Common myeloid progenitor, CD34-positive (primary cell): ENCODE results near the gene TSPAN17.

ENCODE experiments used
- CTCF ChIA-PET: fragments of 350-600 bp; sonication (Branson Sonifier 250); formaldehyde crosslinking; loops from one replicate; lab custom pipeline; 2021; ENCODE audit warnings: antibody characterized with exemption; lab: Charles Lee
- POLR2A ChIA-PET: fragments of 350-600 bp; sonication (Branson Sonifier 250); formaldehyde crosslinking; loops from one replicate; lab custom pipeline; 2021; ENCODE audit warnings: antibody characterized with exemption; lab: Charles Lee
- DNase-seq, 3 donors: peaks; one replicate each; pipeline versions ENCODE4 v3.0.0 to v3.0.0-alpha.2; 2013
- H3K27ac ChIP-seq, 2 experiments: 1 replicate in 1 of 2; 2 replicates in 1 of 2; pipeline ENCODE4 v1.7.0; 2013; ENCODE audit warnings: inconsistent platforms in 2 of 2, low read length in 2 of 2, mild to moderate bottlenecking in 2 of 2, low read depth in 1 of 2, moderate library complexity in 1 of 2; ENCODE audit not compliant: severe bottlenecking in 2 of 2, insufficient read depth in 1 of 2, poor library complexity in 1 of 2
- H3K27me3 ChIP-seq, 5 experiments: replicated peaks in 2 of 5; 1 replicate in 3 of 5; 2 replicates in 2 of 5; pipeline versions ENCODE4 v1.6.1 to v1.7.0; 2013; ENCODE audit warnings: low read length in 4 of 5, mild to moderate bottlenecking in 2 of 5, moderate library complexity in 2 of 5, inconsistent platforms in 1 of 5; ENCODE audit not compliant: insufficient read depth in 5 of 5, control insufficient read depth in 4 of 5
- H3K36me3 ChIP-seq, 4 experiments: 1 replicate in 2 of 4; 2 replicates in 2 of 4; pipeline versions ENCODE4 v1.6.1 to v1.7.0; 2013; ENCODE audit warnings: low read length in 3 of 4, control low read depth in 1 of 4, mild to moderate bottlenecking in 1 of 4; ENCODE audit not compliant: control insufficient read depth in 4 of 4, insufficient read depth in 4 of 4
- H3K4me1 ChIP-seq, 4 experiments: 1 replicate in 3 of 4; 2 replicates in 1 of 4; pipeline versions ENCODE4 v1.6.1 to v1.7.1; 2013; ENCODE audit warnings: low read length in 3 of 4, mild to moderate bottlenecking in 3 of 4, control low read depth in 1 of 4, inconsistent platforms in 1 of 4, moderate library complexity in 1 of 4; ENCODE audit not compliant: control insufficient read depth in 4 of 4, insufficient read depth in 4 of 4; ENCODE audit errors: control extremely low read depth in 1 of 4
- H3K4me3 ChIP-seq, 7 experiments: 1 replicate in 4 of 7; 2 replicates in 3 of 7; pipeline versions ENCODE4 v1.5.1 to v1.7.0; 2013; ENCODE audit warnings: mild to moderate bottlenecking in 7 of 7, low read length in 6 of 7, moderate library complexity in 6 of 7, inconsistent platforms in 2 of 7, low read depth in 2 of 7, control low read depth in 1 of 7; ENCODE audit not compliant: insufficient read depth in 4 of 7, control insufficient read depth in 1 of 7; ENCODE audit errors: extremely low read depth in 1 of 7
- H3K9me3 ChIP-seq, 5 experiments: 1 replicate in 4 of 5; 2 replicates in 1 of 5; pipeline versions ENCODE4 v1.6.1 to v1.7.1; 2013; ENCODE audit warnings: low read length in 4 of 5, mild to moderate bottlenecking in 2 of 5, inconsistent platforms in 1 of 5, low read depth in 1 of 5, moderate library complexity in 1 of 5; ENCODE audit not compliant: control insufficient read depth in 4 of 5, insufficient read depth in 2 of 5; ENCODE audit errors: control extremely low read depth in 1 of 5
- WGBS: methylation state at CpG from one replicate; pipeline ENCODE4 v1.1.5; 2013; ENCODE audit not compliant: insufficient coverage; 5-methylcytosine and 5-hydroxymethylcytosine counted together

The TSPAN17 gene

GRCh38 chr5:176644878-176645670 lies 2.2 kb upstream of the TSPAN17 start:
- no peak for DNase-seq
- CTCF ChIA-PET: no interaction called here
- Histone ChIP-seq H3K4me1 (peaks cover 0 to 32% (median 25%) of the 10 kb centered on the region in 4 experiments), H3K4me3 (no peak overlapping the region), H3K27me3 (no peaks in the 10 kb centered on the region), H3K9me3 (no peaks in the 10 kb centered on the region), H3K27ac (no peak overlapping the region), H3K36me3 (no peaks in the 10 kb centered on the region)
- POLR2A ChIA-PET: no interaction called here
- WGBS: 98% methylated on average over 18 of the region's 22 CpGs

- 100% methylated on average over 4 of the region's 7 CpGs for WGBS
- ChIA-PET CTCF (interaction anchor here (0.9 to 7.1 kb wide), 4 partner anchors 13 to 111 kb away, joined by 3 to 56 read pairs (median 4); no protein-coding TSS in a partner anchor), POLR2A (no interaction called here)
- Histone ChIP-seq H3K4me3 (peak overlapping the region in 2 of 7 experiments; percentile 78 to 86), H3K4me1 (peaks cover 0 to 32% (median 25%) of the 10 kb centered on the region in 4 experiments), H3K27ac (no peak overlapping the region), H3K36me3 (no peaks in the 10 kb centered on the region), H3K9me3 (no peaks in the 10 kb centered on the region), H3K27me3 (no peaks in the 10 kb centered on the region)
- DNase-seq: no peak
Observed at GRCh38 chr5:176646049-176646706, 1.1 kb upstream of the TSPAN17 start.

- Histone ChIP-seq H3K9me3 (no peaks in the 10 kb centered on the region), H3K36me3 (no peaks in the 10 kb centered on the region), H3K27ac (no peak overlapping the region), H3K4me1 (peaks cover 0 to 32% (median 25%) of the 10 kb centered on the region in 4 experiments), H3K4me3 (peak overlapping the region in 6 of 7 experiments; percentile 65 to 86 (median 76)), H3K27me3 (no peaks in the 10 kb centered on the region)
- no peak for DNase-seq
- ChIA-PET CTCF (interaction anchor here (0.9 to 7.1 kb wide), 5 partner anchors 12 to 111 kb away, joined by 3 to 56 read pairs (median 3); no protein-coding TSS in a partner anchor), POLR2A (interaction anchor here (1.3 kb wide), 1 partner anchor 18 kb away, joined by 4 read pairs; no protein-coding TSS in a partner anchor)
- WGBS: 29% methylated on average over 10 of the region's 11 CpGs
Observed at GRCh38 chr5:176646707-176647029, 616 bp upstream of the TSPAN17 start.

GRCh38 chr5:176647843-176648473 lies 674 bp downstream of the TSPAN17 start:
- H3K9me3 ChIP-seq: no peaks in the 10 kb centered on the region
- no peaks in the 10 kb centered on the region for H3K27me3 ChIP-seq
- peaks cover 0 to 32% (median 25%) of the 10 kb centered on the region in 4 experiments for H3K4me1 ChIP-seq
- no peak for DNase-seq
- peak overlapping the region in 1 of 2 experiments; percentile 70 for H3K27ac ChIP-seq
- WGBS: 27% methylated on average over 7 of the region's 20 CpGs
- POLR2A ChIA-PET: interaction anchor here (0.6 to 1.3 kb wide), 2 partner anchors 19 to 27 kb away, joined by 4 read pairs; no protein-coding TSS in a partner anchor
- peak overlapping the region; percentile 47 to 86 (median 78) for H3K4me3 ChIP-seq
- peaks cover 0 to 1% (median 0%) of the 10 kb centered on the region in 4 experiments for H3K36me3 ChIP-seq
- CTCF ChIA-PET: interaction anchor here (2.2 to 7.1 kb wide), 2 partner anchors 11 to 26 kb away, joined by 6 to 56 read pairs; no protein-coding TSS in a partner anchor

GRCh38 chr5:176648474-176649194 lies 1.4 kb downstream of the TSPAN17 start:
- Histone ChIP-seq H3K4me3 (peak overlapping the region in 5 of 7 experiments; percentile 67 to 86 (median 78)), H3K27ac (no peak overlapping the region), H3K36me3 (peaks cover 0 to 7% (median 4%) of the 10 kb centered on the region in 4 experiments), H3K4me1 (peaks cover 0 to 32% (median 25%) of the 10 kb centered on the region in 4 experiments), H3K9me3 (no peaks in the 10 kb centered on the region), H3K27me3 (no peaks in the 10 kb centered on the region)
- 75% methylated on average over 12 of the region's 15 CpGs for WGBS
- POLR2A ChIA-PET: no interaction called here
- CTCF ChIA-PET: interaction anchor here (2.2 to 7.1 kb wide), 2 partner anchors 10 to 27 kb away, joined by 6 to 56 read pairs; no protein-coding TSS in a partner anchor
- no peak for DNase-seq

GRCh38 chr5:176650354-176650884 lies 3.1 kb downstream of the TSPAN17 start:
- ChIA-PET POLR2A (no interaction called here), CTCF (interaction anchor here (1.0 to 7.1 kb wide), 5 partner anchors 9 to 77 kb away, joined by 3 to 56 read pairs (median 3); partner anchors contain the start of genes EIF4E1B and SNCB)
- H3K27me3 ChIP-seq: no peaks in the 10 kb centered on the region
- WGBS: 95% methylated on average over 7 of the region's 8 CpGs
- no peak for DNase-seq
- no peak overlapping the region for H3K4me3 ChIP-seq
- no peak overlapping the region for H3K27ac ChIP-seq
- H3K9me3 ChIP-seq: no peaks in the 10 kb centered on the region
- H3K4me1 ChIP-seq: peaks cover 0 to 32% (median 25%) of the 10 kb centered on the region in 4 experiments
- peaks cover 0 to 15% (median 6%) of the 10 kb centered on the region in 4 experiments for H3K36me3 ChIP-seq
